ENCODE data around the gene TMPRSS13. TPM values are rescaled to one million over a fixed set of nuclear protein-coding genes. Genes with fewer than 3 reads are reported as not detected.

Gene TMPRSS13
- total and polyA plus RNA-seq, 9 of the 15 experiments (the other 6 are each of a cell fraction or from before 2014, with no cell fraction given) = 0.11 to 0.29 (median 0.15) TPM

DNA sequence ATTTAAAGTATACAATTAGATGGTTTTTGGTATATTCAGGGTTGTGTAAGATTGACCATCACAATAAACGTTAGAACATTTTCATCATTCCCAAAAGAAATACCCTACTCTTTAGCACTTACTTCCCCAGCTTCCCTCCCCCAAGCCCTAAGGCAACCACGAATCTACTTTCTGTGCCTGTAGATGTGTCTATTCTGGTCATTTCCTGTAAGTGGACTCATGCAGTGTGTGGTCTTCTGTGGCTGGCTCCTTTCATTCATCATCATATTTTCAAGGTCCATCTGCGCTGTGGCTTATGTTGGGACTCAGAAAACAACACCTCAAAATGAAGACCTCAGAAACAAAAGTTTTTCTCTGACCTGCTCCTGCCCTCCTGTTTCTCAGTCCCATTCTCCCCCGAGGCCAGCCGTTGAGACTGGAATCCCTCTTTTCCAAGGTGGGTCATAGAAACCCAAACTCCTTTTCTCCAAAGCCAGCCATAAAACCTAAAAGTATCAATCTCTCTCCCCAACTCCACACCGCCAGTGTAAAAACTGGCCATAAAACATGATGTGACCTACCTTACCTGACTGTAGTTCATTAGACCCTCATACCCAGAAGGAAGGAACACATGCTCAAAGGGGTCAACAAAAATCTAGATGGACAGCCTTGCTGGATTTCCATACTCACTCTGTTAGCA lies 12.9 kb upstream of the TMPRSS13 start (continued):
- TF ChIP-seq, protein P1, sequence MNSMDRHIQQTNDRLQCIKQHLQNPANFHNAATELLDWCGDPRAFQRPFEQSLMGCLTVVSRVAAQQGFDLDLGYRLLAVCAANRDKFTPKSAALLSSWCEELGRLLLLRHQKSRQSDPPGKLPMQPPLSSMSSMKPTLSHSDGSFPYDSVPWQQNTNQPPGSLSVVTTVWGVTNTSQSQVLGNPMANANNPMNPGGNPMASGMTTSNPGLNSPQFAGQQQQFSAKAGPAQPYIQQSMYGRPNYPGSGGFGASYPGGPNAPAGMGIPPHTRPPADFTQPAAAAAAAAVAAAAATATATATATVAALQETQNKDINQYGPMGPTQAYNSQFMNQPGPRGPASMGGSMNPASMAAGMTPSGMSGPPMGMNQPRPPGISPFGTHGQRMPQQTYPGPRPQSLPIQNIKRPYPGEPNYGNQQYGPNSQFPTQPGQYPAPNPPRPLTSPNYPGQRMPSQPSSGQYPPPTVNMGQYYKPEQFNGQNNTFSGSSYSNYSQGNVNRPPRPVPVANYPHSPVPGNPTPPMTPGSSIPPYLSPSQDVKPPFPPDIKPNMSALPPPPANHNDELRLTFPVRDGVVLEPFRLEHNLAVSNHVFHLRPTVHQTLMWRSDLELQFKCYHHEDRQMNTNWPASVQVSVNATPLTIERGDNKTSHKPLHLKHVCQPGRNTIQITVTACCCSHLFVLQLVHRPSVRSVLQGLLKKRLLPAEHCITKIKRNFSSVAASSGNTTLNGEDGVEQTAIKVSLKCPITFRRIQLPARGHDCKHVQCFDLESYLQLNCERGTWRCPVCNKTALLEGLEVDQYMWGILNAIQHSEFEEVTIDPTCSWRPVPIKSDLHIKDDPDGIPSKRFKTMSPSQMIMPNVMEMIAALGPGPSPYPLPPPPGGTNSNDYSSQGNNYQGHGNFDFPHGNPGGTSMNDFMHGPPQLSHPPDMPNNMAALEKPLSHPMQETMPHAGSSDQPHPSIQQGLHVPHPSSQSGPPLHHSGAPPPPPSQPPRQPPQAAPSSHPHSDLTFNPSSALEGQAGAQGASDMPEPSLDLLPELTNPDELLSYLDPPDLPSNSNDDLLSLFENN (IDR thresholded peaks at IDR 0.05; ENCODE audit: low read depth in 2 of 2, low read length in 2 of 2) = no peak
- TF ChIP-seq TARDBP (IDR thresholded peaks at IDR 0.05) = no peak
- TF ChIP-seq ZNF668 (CRISPR knock-in tag; IDR thresholded peaks at IDR 0.05) = no peak
- no peak for TF ChIP-seq NCOA1 (IDR thresholded peaks at IDR 0.05; ENCODE audit: low read depth)
- TF ChIP-seq NELFE (IDR thresholded peaks at IDR 0.05; ENCODE audit: insufficient read depth, insufficient read length) = no peak
- no peak for TF ChIP-seq PCBP2 (IDR thresholded peaks at IDR 0.05; ENCODE audit: low read depth, low read length, poor library complexity, severe bottlenecking)
- TF ChIP-seq RNF2 (IDR thresholded peaks at IDR 0.05) = no peak
- no peak for TF ChIP-seq RAD51 (IDR thresholded peaks at IDR 0.05; ENCODE audit: borderline replicate concordance, low read depth)
- no peak for TF ChIP-seq ILF3 (IDR thresholded peaks at IDR 0.05; ENCODE audit: borderline replicate concordance)
- TF ChIP-seq ZNF717 (CRISPR knock-in tag; IDR thresholded peaks at IDR 0.05) = no peak
- TF ChIP-seq, protein P2, sequence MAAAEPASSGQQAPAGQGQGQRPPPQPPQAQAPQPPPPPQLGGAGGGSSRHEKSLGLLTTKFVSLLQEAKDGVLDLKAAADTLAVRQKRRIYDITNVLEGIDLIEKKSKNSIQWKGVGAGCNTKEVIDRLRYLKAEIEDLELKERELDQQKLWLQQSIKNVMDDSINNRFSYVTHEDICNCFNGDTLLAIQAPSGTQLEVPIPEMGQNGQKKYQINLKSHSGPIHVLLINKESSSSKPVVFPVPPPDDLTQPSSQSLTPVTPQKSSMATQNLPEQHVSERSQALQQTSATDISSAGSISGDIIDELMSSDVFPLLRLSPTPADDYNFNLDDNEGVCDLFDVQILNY (CRISPR knock-in tag; IDR thresholded peaks at IDR 0.05) = no peak

Data from K562 (cell line).